SU-DHL-6 (cell line): ENCODE measurements around the gene HOXC5.

Experiments
- EZH2phosphoT487 ChIP-seq: fragments of 200-600 bp; sonication (generic), shearing (Covaris generic); conservative IDR thresholded peaks from 2 replicates; pipeline ENCODE4 v1.6.1; 2018; ENCODE audit warnings: mild to moderate bottlenecking, antibody characterized with exemption, low read length, moderate library complexity, mixed read lengths
- TF ChIP-seq, protein P1 (sequence below): fragments of 200-600 bp; sonication (generic); IDR thresholded peaks from one replicate; pipeline ENCODE4 v1.5.1; 2017; ENCODE audit warnings: antibody characterized with exemption, mild to moderate bottlenecking, low read length, moderate library complexity; ENCODE audit not compliant: insufficient read depth, poor library complexity, severe bottlenecking

GRCh38 chr12:54036620-54037359 is 3.9 kb downstream of the HOXC5 start:
- TF ChIP-seq, protein P1, sequence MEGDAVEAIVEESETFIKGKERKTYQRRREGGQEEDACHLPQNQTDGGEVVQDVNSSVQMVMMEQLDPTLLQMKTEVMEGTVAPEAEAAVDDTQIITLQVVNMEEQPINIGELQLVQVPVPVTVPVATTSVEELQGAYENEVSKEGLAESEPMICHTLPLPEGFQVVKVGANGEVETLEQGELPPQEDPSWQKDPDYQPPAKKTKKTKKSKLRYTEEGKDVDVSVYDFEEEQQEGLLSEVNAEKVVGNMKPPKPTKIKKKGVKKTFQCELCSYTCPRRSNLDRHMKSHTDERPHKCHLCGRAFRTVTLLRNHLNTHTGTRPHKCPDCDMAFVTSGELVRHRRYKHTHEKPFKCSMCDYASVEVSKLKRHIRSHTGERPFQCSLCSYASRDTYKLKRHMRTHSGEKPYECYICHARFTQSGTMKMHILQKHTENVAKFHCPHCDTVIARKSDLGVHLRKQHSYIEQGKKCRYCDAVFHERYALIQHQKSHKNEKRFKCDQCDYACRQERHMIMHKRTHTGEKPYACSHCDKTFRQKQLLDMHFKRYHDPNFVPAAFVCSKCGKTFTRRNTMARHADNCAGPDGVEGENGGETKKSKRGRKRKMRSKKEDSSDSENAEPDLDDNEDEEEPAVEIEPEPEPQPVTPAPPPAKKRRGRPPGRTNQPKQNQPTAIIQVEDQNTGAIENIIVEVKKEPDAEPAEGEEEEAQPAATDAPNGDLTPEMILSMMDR, result no peak
- no peak for TF ChIP-seq EZH2phosphoT487
